Posterior vena cava (tissue), 2 donors: ENCODE results near the gene JAK3. TPM values are rescaled to one million over a fixed set of nuclear protein-coding genes. Genes with fewer than 3 reads are reported as not detected.
A peak's percentile ranks its signal among the peaks of the same experiment; 100 is the strongest.

Experiments
- DNase-seq: peaks from one replicate; pipeline ENCODE4 v3.0.0-alpha.2; 2020; ENCODE audit warnings: low spot score
- intact Hi-C, 2 donors: fragments of 100-400 bp; cut with DNase I; formaldehyde crosslinking; loops; one replicate each; pipeline versions ENCODE4 v1.14.1 to v1.14.2; 2022 to 2023
- total RNA-seq, 2 donors: library from RNA; stranded (reverse); fragmentation: NEBNext Ultra II Directional; extraction: Animal tissue kit (Norgen Biotek cat#: 25700); gene quantifications; one replicate each; pipeline ENCODE4 v1.2.1, GENCODE V29; 2021
- donor health status: DM: yes; HTN: yes; CAD: no.
- donor health status: DM: yes; HTN: yes; CAD: no.

Gene JAK3
- total RNA-seq, 2 donors from 2014 or later, result 6.6 to 8.8 TPM

DNA sequence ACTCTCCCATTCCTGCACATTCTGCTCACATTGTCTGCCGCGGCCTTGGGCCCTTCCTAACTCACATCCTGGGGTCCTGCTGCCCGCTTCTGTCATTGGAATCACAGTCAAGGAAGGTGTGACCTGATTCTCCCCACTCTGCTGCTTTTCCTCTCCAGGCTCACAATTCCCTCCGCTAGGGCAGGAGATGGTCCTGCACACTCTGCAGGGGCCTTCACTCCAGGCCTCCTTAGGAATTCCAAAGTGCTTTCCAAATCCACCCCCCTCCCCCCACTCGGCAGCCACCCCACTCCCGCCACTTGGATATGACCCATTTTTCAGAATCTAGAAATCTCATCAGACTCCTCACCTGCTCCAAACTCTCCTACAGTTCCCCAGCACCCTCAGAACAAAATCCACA is 20.9 kb upstream of the JAK3 start:
- intact Hi-C loops, result loop anchor here in 1 of 2 donors (10.0 kb wide), 1 partner anchor 116 kb away; no protein-coding TSS in a partner anchor
- no peak for DNase-seq

DNA sequence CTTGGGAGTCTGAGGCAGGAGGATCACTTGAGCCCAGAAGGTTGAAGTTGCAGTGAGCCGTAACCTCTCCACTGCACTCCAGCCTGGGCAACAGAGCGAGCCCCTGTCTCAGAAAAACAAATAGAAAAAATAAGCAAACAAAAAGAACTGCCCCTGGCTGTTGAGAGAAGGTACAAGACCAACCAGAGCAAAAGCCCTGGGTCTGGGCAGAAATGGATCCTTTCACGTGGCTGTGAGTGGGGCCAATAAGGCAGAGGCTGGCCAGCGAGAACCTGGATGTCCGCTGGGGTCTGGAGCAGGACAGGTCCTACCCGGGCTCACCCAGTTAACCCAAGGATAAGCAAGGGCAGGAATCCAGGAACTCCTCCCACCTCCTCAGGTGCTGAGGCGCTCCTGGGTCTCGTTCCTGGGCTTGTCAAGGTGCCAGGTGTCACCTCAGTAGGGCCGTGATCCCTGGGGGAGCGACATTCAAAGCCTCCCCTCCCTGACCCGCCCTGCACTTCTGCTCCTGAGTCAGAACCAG is 19.2 kb upstream of the JAK3 start:
- intact Hi-C loops, result loop anchor here in 1 of 2 donors (10.0 kb wide), 1 partner anchor 118 kb away; no protein-coding TSS in a partner anchor
- no peak for DNase-seq

DNA sequence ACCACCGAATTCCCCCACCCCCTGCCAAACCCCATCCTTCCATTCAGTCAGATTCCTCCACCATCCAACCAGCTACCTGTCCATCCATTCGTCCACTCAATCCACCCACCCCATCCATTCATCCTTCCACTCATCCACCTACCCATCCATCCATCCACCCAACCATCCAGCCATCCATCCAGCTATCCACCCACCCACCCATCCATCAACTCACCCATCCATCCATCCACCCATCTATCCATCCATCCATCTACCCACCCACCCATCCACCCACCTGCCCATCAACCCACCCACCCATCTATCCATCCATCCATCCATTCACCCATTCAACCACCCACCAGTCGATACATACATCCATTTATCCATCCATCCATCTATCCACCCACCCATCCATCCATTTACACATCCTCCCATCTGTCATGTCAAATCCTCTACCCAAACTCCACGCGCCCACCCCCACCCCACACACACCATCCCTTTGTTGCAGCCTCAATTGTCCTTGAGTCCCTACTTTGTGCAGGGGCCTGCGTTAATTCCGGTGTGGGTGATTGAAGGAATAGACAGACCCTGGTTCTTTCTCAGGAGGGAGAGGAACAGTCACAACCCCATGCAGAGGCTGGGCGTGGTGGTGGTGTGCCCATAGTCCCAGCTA is 18.7 kb upstream of the JAK3 start:
- intact Hi-C loops, result loop anchor here in 1 of 2 donors (10.0 kb wide), 1 partner anchor 118 kb away; no protein-coding TSS in a partner anchor

DNA sequence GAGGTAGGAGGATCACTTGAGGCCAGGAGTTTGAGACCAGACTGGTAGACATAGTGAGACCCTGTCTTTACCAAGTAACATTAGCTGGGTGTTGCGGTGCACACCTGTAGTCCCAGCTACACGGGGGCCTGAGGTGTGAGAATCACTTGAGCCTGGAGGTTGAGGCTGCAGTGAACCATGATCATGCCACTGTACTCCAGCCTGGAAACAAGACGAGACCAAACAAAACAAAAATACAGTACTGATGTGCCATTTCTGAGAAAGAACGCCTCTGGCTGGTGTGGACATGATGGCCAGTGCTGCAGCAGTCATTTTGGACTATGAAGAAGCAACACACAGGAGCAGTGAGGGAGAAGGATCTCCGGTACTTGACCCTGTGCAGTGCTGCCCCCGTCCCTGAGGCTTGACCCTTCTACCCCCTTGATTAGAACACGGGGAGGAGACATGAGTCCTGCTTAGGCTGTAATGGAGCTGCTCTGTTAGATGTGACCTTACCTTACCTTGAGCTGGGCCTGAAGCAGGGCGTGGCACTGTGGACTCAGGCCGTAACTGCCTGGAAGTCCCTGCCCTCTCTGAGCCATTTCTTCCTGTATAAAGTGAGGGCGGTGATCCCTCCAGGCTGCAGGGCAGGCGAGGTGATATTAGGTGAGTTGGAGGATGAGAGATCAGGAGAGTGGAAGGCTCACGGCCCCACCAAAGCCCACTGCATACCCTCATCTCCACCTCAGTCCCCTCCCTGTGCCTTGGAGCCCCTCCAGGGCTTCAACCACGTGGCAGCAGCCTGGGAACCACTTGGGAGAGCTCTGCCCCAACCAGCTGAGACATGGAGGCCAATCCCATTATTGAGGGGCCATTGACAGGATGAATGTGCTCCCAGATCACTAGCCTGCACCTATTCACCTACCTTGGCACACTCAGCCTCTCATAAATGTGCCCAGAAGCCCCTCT is 17.9 kb upstream of the JAK3 start:
- intact Hi-C loops, result loop anchor here in 1 of 2 donors (10.0 kb wide), 1 partner anchor 119 kb away; no protein-coding TSS in a partner anchor
- no peak for DNase-seq

More for the DNA sequence above, 18.7 kb upstream of the JAK3 start:
- DNase-seq, result no peak

DNA sequence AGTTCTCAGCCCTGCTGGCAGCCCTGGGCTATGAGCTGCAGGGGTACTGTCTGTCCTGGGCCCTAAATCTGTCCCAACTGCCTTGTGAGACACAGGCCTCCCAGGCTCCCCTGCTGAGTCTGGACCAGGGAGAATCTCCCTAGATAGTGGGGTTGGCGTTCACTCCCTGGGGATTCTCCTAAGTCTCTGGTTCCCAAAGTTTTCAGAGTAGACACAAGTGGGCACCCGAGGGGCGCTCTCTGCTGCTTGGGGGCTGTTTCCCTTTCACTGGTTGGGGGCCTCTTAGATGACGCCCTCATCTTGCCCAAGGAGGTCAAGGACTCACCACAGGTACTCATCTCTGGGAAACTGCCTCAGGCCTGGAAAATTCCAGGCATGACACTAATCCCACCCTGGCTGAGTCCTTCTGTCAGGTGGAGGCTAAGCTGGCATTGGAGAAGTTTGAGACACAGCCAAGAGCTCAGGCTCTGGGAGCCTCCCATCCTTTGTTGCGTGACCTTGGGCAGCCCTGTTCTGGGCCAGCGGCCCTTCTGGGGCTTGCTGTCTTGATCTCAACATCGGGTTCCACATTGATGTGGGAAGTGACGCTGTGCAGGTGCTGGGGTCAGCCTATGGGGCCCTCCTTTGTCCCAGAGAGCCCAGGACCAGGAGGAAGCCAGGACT is 15.9 kb upstream of the JAK3 start:
- intact Hi-C loops, result loop anchor here (5.0 to 10.0 kb wide), 3 partner anchors 74 to 134 kb away; no protein-coding TSS in a partner anchor
- no peak for DNase-seq

GRCh38 chr19:17862711-17863519 is 15.1 kb upstream of the JAK3 start:
- intact Hi-C loops, result loop anchor here (5.0 to 10.0 kb wide), 3 partner anchors 74 to 134 kb away; no protein-coding TSS in a partner anchor
- DNase-seq, result no peak

DNA sequence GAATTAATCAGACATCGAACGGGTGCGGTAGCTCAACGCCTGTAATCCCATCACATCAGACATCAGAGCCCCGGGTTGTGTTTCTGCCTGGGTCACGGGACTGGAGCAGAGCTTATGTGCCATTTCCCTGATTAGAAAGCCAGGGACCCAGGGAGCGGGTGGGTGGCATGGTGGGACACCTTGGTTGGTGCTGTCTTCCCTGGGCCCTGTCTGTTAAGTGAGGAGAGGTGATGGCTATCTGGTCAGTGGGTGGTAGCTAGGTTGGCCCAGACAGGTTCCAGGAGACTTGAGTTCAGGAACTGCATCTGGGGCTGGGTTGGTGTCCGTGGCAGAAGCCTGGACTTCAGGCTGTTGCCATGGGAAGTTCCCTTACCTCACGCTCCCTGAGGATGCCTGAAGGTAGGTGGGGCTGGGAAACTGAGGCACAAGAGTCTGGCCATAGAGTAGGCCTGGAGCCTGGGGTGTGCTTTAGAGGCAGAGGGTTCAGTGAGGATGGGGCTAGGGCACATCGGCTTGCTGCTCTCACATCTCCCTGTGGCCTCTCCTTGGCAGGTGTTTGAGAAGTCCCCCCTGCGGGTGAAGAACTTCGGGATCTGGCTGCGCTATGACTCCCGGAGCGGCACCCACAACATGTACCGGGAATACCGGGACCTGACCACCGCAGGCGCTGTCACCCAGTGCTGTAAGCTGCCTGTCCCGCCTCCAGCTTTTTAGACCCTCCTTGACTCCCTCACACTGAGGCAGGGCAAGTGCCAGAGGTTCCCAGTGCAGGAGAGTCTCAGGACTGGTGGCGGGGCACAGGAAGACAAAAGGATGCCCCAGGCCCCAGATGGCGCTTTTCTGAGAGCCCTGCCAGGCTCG is 14.0 kb upstream of the JAK3 start:
- intact Hi-C loops, result loop anchor here (5.0 to 10.0 kb wide), 3 partner anchors 76 to 136 kb away; no protein-coding TSS in a partner anchor
- DNase-seq, result no peak

- intact Hi-C loops, result loop anchor here (5.0 to 10.0 kb wide), 3 partner anchors 76 to 136 kb away; no protein-coding TSS in a partner anchor
- DNase-seq, result no peak
Measured at GRCh38 chr19:17860993-17861360, 13.2 kb upstream of the JAK3 start.

DNA sequence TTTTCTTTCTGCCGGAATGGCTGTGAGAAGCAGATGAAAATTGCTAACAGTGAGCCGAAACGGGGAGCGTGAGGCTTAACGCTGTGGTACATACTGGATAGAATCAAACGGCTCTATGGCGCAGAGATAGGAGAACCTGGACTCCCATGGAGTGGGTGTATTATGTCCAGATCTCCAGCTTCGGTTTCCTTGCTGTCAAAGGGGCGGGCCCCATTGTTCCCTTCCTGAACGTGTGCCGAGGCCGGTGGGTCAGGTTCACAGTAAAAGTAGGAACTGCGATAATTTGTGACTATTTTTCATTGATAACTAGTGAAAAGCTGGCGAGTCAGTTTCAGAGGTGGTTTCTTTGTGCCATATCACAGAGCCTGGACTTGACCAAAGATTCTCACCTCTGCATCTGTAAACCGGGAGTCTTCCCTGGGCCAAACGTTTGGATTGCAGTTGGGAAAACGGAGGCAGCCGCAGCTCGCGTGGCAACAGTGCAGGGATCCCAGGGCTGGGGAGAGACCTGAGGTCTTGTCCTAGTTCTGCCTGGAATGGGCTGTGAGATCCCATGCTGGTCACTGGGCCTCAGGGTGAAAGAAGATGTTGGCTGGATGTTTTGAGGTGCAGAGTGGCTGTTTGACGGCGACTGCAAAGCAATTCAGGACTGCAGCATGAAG is 12.7 kb upstream of the JAK3 start:
- no peak for DNase-seq

GRCh38 chr19:17859533-17860330 is 11.9 kb upstream of the JAK3 start, which contains the start of gene RPL18A:
RPL18A (plus strand) TSS chr19:17859910; CDS start chr19:17859957, 47 bp downstream.
- intact Hi-C loops, result loop anchor here (5.0 to 10.0 kb wide), 4 partner anchors 65 to 138 kb away; partner anchors contain the start of gene B3GNT3 (in 1 of the 2)
- DNase-seq, result peak; percentile 99

More for the DNA sequence above, 12.7 kb upstream of the JAK3 start:
- intact Hi-C loops, result loop anchor here (5.0 to 10.0 kb wide), 3 partner anchors 77 to 137 kb away; no protein-coding TSS in a partner anchor

- intact Hi-C loops, result loop anchor here in 1 of 2 donors (10.0 kb wide), 1 partner anchor 61 kb away; the partner anchor contains the start of gene B3GNT3
- DNase-seq, result peak; percentile 97
Measured at GRCh38 chr19:17855280-17856152, 7.7 kb upstream of the JAK3 start.

DNA sequence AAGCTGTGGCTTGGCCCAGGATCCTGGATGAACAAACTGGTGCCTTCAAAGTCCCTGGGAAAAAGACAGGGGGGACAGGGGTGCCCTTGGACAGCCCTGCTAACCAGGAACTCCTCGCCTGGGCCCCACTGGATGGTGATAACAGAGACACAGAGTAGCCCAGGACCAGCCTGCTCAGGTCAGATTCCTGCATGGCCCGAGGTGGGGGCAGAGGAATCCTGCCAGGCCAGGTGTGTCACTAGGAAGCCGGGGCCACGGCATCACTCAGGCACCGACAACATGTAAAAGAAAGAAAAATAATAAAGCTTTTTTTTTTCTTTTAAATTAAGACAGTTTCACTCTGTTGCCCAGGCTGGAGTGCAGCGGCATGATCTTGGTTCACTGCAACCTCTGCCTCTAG is 6.3 kb upstream of the JAK3 start:
- DNase-seq, result no peak
- intact Hi-C loops, result loop anchor here in 1 of 2 donors (10.0 kb wide), 1 partner anchor 59 kb away; the partner anchor contains the start of gene B3GNT3

- intact Hi-C loops, result no loop called here
- no peak for DNase-seq
Measured at GRCh38 chr19:17848595-17849292, 962 bp upstream of the JAK3 start.

- intact Hi-C loops, result no loop called here
- no peak for DNase-seq
Measured at GRCh38 chr19:17846146-17846545, 1.6 kb downstream of the JAK3 start.
